A172 (cell line): ENCODE measurements around the gene RNF44. TPM values are rescaled to one million over a fixed set of nuclear protein-coding genes. Genes with fewer than 3 reads are reported as not detected.
"Not testable (repeated sequence)": the region's sequence is repeated elsewhere in the genome, so short reads cannot be mapped to it uniquely, and the experiment has no call there.

Experiments
- DNase-seq: peaks from one replicate; pipeline ENCODE4 v3.0.0-alpha.2; 2015; ENCODE audit warnings: low spot score
- total RNA-seq: library from RNA; depleted of rRNA; stranded (reverse); fragments of >200 nt; shearing (Covaris generic); gene quantifications from 2 replicates; pipeline ENCODE4 v1.2.3, GENCODE V29; 2014

RNF44 gene
- total RNA-seq, 1 experiment from 2014 or later = 9.2 TPM

DNA sequence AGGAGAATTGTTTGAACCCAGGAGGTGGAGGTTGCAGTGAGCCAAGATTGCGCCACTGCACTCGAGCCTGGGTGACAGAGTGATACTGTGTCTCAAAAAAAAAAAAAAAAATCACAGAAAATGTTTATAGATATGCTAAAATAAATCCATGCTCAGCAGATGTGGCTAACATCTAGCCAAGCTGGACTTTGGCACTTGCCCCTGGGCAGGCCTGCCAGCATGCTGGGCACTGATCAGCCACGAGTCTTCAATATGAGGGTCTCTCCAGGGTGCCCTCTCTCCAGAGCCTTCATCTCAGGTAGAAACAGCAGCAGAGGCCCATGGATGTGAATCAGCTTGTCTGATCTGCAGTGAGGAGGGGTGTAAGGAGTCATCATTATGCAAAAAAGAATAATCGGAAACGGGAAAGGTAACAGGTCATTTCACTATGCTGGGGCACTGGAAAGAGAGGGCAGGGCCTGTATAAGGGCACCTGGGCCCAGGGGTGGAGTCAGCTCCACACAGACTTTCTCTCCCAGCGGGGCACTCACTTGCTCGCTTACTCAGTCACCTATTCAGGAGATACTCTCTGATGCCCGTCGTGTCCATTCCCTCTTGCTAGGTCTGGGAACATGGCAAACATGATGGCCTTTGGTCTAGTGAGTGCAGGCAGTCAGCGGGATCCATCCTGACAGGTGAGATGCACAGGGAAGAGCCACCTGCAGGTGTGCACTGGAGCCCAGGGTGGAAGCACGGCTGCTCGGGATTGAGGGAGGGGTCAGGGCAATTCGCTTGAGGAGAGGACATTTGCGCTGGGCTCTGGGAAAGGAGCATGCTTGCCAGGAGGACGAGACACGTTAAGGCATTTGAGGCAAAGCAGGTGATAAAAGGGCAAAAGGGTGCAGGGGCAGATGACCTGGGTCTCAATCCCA lies 17.1 kb downstream of the RNF44 start:
- DNase-seq = no peak

DNA sequence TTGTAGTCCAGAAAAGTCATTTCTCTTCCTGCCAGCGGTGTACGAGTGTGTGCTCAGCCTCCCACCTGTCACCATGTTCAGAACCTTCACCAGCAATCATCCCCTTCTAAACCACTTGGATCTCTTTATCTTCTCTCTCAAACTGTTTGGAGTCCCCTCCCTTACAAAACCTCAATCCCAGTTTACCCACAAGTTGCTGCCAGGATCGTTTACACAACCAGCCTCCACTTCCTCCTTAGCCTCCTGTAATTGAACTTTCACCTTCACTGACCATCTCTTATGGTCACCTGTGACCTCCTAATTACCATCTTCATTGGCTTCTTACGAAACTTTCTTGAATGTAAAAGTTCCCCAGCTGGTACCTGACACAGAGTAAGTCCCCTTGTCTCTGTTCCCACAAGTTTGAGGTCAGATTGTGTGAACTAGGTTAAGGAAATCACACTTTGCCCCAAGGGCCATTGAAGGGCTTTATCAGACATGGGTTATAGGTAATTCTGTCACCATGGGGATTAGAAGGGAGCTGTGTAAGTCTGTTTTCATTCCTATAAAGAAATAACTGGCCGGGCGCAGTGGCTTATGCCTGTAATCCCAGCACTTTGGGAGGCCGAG lies 20.0 kb downstream of the RNF44 start:
- DNase-seq = no peak

GRCh38 chr5:176515396-176515795 lies 21.8 kb downstream of the RNF44 start:
- DNase-seq = no peak

GRCh38 chr5:176514244-176514950 lies 22.8 kb downstream of the RNF44 start:
- no peak for DNase-seq

- DNase-seq = no peak
These were observed 23.4 kb downstream of the RNF44 start for GRCh38 chr5:176513788-176514187.

- no peak for DNase-seq
These were observed 28.6 kb downstream of the RNF44 start for GRCh38 chr5:176508603-176509002.

DNA sequence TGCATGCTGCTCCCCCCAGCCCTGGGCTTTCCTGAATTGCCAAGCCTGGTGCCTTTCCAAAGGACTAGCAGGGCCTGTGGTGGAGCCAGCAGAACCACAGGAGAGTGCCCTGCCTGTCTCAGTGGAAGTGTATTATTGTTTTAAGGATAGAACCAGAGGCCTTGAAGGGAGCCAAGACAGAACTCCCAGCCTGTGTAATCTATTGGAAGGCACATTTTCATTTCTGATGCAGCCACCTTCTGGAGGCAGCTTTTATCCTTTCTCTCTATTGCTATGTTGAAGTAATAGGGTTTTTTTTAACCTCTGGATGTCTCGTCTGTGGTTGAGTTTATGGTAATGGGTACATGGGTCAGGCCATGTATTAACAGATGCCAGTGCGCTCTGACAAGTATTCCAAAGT lies 29.3 kb downstream of the RNF44 start:
- DNase-seq = no peak

DNA sequence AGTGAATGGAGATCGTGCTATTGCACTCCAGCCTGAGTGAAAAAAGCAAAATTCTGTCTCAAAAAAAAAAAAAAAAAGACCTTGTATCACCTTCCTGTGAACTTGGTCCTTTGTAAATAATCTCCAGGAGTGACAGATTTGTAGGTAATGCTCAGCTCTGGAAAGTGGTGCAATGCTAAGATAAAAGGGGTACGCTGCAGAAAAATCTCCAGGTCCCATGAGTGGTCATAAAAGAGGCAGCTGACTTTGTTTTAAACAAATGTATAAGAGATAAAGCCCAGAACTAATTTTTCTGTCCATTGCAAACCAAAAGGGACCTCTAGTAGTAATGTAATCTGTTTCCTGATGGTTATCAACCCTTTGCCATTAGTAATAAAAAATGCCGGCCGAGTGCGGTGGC lies 33.7 kb downstream of the RNF44 start:
- DNase-seq = no peak

- no peak for DNase-seq
These were observed 35.9 kb downstream of the RNF44 start for GRCh38 chr5:176501333-176501732.

DNA sequence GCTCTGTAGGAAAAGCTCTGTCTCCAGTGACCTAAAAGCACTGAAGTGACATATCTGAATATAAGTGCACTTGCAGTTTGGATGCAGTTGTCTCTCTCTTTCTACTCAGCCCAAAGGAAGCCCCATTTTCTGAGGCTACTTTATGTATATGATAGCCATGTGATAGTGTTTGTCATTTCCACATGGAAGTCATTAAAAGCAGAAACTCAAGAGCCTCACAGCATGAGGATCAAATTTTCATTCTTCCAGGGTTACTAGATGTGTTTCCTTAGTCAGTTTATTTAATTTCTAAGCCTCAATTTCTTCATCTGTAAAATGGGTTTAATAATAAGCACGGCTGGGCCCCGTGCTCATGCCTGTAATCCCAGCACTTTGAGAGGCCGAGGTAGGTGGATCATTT lies 36.7 kb downstream of the RNF44 start:
- no peak for DNase-seq

GRCh38 chr5:176499273-176499672 lies 37.9 kb downstream of the RNF44 start:
- no peak for DNase-seq

- DNase-seq = peak; percentile 40
These were observed 39.4 kb downstream of the RNF44 start for GRCh38 chr5:176497852-176498251.

DNA sequence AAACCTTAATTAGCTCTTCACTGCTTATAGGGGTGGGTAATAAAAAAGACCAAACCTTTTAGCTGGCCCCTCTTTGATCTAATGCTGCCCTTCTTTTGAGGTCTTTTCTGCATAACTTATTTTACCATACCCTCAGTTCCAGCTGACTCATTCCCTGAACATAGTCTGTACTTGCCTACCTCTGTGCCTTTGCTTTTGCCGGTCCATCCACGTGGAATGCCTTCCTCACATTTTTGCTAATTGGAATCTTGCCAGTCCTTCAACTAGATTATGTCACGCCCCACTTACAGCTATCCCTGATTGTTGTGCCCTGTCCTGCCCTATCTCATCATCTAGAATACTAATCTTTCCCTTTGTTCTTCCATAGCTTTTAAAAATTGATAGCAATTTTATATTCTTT lies 44.8 kb downstream of the RNF44 start:
- peak; percentile 16 for DNase-seq

DNA sequence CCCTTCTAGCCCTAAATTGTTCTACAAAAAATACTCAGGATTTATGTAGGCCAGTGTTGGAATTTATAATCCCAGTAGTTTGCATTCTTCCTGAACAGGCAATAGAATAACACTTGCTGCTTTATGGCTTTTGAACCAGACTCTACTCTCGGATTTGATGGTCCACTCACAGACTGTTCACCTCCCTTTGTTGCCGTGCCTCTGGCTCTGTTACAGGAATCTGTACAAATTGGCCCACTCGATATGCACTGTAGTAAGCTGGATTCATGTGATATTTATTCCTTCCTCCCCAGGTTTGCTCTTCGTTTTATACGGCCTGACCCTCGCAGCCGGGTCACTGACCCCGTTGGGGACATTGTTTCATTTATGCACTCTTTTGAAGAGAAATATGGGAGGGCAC lies 45.3 kb downstream of the RNF44 start:
- no peak for DNase-seq

- DNase-seq = no peak
These were observed 46.1 kb downstream of the RNF44 start for GRCh38 chr5:176491101-176491502.

GRCh38 chr5:176490301-176490700 lies 46.9 kb downstream of the RNF44 start:
- no peak for DNase-seq

DNA sequence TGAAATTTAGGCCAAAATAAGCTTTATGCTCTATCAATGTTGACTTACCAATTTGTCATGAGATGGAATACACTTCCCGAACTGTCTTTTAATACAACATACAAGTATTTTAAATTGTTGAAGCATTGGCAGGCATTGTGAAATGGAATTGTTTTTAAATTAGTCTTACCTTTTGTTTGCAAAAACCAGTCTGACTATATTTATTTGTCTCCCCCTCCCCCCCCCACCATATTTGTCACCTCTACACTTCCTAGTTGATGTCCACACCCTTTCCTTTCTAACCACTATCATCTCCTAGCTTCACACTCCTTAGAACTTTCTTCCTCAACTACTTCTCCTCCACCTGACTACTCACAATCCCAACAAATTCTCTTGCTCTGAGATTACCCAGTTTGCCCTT lies 48.1 kb downstream of the RNF44 start:
- DNase-seq = no peak

- not testable (repeated sequence) for DNase-seq
These were observed 50.0 kb downstream of the RNF44 start for GRCh38 chr5:176487160-176487559.

DNA sequence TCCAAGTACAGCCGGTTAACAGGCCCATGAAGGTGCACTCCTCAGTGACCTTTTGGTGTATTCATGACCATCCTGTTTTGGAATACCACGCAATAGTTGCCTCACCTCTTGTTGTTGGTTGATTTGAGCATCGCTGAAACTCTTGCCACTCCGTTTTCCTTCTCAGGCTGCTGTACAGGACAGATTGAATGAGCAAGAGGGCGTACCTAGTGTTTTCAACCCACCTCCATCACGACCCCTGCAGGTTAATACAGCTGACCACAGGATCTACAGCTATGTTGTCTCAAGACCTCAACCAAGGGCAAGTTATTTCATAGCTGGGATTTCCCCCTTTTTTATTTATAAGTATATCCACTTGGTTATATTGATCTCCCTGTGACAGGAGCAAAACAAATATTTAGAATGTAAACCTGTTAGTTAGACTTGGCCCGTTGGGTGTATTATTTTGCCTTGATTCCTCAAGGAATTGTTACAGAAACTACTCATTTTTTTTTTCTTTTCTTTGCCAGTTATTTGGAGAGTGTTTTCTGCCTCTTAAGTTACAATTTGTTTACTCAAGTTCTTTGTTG lies 50.9 kb downstream of the RNF44 start:
- DNase-seq = no peak

DNA sequence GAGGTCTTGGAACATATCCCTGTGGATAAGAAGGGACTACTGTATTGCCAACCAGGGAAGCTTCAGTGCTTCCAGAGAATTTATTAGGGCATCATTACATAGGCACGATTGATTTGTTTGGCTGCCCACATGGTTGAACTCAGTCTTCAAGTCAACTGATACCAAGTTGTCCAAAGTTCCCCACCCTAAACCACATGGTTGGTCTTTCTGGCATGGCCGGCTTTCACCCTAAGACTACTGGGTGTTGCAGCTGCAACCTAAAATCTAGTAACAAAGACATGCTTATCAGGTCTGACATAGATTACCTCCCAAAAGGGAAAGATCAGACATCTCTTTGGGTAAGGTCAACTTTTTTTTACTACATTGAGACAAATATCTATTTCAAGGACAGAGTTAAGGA lies 52.0 kb downstream of the RNF44 start:
- no peak for DNase-seq

- no peak for DNase-seq
These were observed 55.5 kb downstream of the RNF44 start for GRCh38 chr5:176481711-176482110.
